Endometrial microvascular endothelial cells (primary cell): ENCODE results near the gene ARFGAP1. TPM values are rescaled to one million over a fixed set of nuclear protein-coding genes. Genes with fewer than 3 reads are reported as not detected.

Experiments used
- in situ Hi-C: cut with HindIII; loops from 2 replicates; pipeline ENCODE4 v1.10.0; 2017; ENCODE audit warnings: low sequenced_read_pairs, low pct_unique_long_range_greater_than_20kb; ENCODE audit errors: inconsistent ontology term
- total RNA-seq: library from RNA; depleted of rRNA; stranded (reverse); fragments of >200 nt; gene quantifications from one replicate; pipeline ENCODE4 v1.2.3, GENCODE V29; 2015; ENCODE audit errors: inconsistent ontology term

Gene ARFGAP1
- total RNA-seq, 1 donor from 2014 or later, result 51.9 TPM

DNA sequence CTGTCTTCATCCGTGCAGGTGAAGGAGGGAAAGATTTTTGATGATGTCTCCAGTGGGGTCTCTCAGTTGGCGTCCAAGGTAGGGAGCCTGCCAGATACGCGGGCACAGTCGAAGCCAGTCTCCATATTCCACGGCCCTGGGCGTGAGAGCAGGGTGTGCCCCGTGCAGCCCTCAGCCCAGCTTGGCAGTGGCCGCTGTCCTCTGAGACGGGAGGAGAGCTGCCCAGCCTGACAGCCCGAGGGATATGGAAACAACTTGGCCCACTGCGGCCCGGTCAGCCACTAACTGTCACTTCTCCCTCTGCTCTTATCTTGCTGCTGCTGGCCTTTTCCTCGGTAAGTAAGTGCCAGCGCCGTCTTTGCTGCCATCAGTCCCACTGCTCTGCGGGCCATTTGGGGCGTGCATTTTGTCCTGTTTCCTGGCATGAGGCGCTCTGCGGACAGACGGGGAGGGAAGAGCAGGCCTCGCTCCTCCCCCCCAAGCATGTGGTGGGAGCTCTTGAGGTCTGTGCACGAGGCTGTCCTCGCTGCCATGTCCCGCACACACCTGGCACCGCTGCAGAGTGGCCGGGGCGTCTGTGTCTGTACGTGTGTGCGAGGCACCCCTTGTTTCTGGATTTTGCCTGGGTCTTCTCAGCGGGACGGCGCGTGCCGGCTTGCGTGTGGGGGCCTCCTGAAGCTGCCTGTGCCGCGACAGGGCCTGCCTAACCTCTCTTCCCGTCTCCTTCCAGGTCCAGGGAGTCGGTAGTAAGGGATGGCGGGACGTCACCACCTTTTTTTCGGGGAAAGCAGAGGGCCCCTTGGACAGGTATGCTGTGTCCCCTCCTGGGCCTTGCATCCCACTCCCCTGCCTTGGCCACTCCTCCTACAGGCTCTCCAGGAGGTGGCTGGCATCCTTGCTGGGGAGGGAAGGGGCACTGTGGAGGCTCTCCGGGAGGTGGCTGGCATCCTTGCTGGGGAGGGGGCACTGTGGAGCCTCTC, 13.3 kb downstream of the ARFGAP1 start:
- in situ Hi-C loops, result loop anchor here (10.0 to 25.0 kb wide), 2 partner anchors 61 to 101 kb away; no protein-coding TSS in a partner anchor

DNA sequence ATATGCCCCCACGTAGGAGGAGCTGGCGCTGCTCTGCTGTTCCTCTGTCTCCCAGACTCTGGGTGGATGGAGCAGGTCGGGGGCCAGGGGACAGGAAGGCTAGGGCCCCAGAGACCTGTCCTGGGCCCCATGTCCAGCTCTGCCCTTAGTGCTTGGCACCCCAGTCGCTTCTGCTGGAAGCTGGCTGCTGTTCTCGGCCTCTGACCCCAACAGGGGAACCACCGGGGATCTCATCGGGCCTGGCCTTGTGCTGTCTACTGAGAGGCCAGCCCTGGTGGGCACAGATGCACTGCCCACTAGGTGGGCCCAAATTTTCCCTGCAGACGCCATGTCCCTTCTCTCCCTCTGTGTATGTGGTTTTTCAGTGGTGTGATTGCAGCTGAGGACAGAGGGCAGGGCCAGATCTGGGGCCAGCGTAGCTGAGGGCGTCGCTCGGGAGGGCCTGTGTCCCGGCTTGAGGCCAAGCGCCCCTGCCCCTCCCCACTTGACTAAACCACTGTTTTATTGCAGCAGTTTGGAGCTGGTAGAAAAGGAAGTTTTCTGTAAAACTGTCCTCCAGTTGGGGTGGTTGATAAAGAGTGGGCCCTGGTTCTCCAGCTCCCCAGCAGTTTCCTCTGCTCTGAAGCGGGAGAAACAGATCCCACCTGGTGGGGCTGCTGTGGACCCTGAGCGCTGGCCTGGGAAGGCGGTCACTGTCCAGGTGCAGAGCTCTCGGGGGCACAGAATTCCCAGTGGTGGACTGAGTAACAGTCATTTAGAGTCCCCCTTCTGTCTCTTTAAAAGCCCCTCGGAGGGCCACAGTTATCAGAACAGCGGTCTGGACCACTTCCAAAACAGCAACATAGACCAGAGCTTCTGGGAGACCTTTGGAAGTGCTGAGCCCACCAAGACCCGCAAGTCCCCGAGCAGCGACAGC, 14.4 kb downstream of the ARFGAP1 start:
- in situ Hi-C loops, result loop anchor here (10.0 to 25.0 kb wide), 2 partner anchors 62 to 100 kb away; no protein-coding TSS in a partner anchor

DNA sequence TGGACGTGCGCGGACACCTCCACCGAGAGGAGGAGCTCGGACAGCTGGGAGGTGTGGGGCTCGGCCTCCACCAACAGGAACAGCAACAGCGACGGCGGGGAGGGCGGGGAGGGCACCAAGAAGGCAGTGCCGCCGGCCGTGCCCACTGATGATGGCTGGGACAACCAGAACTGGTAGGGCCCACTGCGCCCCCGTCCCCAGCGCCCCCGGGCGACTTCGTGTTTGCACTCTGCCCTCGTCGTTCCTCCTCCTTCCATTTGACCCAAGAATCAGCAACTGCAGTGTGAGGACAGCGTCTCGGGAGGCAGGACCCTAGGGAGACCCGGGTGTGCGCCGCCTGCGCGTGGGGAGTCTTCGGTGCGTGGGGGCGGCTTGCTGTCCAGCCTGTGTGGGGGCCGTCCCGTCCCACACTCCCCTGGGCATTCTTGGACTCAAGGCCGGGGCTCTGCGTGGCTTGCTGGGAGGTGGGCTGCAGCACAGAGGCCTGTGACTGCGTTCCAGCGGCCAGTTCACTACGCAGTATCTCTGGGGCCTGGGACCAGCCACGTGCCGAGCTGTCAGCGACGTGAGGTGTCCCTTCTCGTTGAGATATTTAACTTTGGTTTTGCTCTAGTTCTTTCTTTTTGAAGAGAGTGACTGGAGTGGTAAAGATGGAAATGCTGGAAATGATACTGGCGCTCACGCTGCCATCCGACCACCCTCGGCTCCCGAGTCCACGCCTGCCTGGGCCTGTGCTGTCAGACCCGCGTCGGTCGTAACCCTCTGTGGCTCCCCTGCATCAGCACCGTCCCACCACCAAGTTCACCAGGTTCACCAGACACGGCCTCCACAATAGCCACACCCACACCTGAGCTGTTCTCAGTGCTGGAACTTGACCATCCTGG, 15.3 kb downstream of the ARFGAP1 start:
- in situ Hi-C loops, result loop anchor here (10.0 to 25.0 kb wide), 2 partner anchors 63 to 99 kb away; no protein-coding TSS in a partner anchor

DNA sequence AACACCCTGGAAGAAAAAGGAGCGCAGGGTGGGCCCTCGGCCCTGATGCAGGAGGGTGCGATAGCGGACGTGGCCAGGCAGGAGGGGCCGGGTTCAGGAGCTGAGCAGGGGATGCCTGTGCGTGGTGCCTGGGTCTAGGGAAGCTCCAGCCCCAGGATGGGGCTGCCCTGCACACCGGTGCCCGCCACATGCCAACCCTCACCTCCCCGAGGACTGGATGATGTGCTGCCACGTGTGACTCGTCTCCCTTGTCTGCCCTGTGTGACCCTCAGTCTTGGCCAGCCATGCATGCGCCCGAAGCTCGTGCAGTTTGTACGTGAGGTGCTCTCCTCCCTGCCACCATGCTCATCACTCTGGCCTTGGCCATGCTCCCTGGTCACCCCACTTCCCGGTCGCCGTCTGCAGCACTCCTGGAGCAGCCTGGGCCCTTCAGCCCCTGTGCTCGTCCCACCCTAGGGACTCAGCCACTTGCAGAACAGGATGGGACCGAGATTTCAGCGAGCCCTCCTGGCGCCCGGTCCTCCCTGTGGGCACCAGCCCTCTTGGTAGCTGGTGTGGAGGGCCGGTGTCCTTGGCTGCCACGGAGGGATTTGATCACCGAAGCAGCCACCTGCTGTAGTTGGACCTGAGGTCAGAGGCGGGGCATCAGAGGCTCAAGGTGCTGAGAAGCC, 16.1 kb downstream of the ARFGAP1 start:
- in situ Hi-C loops, result loop anchor here (10.0 to 25.0 kb wide), 2 partner anchors 64 to 99 kb away; no protein-coding TSS in a partner anchor

DNA sequence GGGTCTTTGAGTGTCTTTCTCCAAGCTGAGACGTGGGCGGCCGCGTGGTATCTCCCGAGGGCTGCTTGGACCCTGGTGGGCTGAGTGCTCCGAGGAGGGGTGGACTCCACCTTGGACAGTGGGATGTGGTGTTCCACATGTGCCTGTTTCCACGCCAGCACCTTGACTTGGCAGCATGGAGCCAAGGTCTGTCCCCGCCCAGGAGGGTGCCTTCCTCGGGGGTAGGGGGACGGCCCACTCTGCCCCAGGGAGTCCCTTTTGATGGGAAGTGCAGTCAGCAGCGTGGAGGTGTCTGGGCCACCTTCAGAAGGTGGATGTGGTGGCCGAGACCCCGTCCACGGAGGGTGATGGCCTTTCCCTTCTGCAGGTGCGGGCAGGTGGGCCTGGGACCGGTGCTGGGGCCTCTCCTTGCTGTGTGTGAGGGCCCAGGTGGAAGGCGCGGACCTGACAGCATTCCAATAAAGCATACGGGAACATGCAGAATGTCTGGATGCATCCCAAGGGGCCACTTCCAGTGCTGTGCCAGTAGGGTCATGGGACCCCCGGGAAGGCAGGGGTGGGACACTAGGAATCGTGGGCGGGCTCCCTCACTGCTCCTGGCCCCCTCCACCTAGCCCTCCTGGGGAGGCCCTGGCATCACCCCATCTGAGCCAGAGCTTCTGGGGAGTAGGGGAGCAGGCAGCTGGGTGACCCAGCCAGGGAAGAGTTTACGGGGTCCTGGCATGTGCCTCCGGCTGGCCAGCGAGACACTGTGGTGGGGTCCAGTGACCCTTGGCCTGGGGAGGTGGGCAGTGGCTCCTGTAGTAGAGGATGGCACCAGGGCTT, 16.9 kb downstream of the ARFGAP1 start:
- in situ Hi-C loops, result loop anchor here (10.0 to 25.0 kb wide), 2 partner anchors 65 to 98 kb away; no protein-coding TSS in a partner anchor

DNA sequence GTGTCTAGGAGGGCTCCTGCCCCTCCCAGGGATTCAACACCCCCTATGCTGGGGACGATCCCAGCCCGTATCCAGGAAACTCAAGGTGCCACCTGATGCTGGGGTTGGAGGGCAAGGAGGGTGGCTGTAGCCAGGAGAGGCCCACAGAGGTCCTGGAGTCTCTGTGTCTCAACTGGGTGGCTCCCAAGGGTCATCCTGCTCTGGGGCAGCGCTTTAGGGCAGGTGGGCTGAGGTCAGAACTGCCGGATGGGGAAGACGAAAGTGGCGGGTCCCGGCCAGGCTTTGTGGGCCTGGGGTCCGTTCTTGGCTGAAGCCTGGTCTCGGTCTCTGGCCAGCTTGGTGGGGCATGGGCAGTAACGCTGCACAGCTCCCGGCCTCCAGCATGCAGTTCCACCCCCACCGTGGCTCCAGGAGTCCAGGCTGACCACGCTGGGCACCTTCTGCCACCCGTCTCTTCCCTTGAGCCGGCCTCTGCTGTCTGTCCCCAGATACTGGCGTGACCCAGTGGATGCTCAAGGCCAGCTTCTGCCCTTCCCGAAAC, 17.6 kb downstream of the ARFGAP1 start:
- in situ Hi-C loops, result loop anchor here (25.0 kb wide), 1 partner anchor 97 kb away; no protein-coding TSS in a partner anchor

DNA sequence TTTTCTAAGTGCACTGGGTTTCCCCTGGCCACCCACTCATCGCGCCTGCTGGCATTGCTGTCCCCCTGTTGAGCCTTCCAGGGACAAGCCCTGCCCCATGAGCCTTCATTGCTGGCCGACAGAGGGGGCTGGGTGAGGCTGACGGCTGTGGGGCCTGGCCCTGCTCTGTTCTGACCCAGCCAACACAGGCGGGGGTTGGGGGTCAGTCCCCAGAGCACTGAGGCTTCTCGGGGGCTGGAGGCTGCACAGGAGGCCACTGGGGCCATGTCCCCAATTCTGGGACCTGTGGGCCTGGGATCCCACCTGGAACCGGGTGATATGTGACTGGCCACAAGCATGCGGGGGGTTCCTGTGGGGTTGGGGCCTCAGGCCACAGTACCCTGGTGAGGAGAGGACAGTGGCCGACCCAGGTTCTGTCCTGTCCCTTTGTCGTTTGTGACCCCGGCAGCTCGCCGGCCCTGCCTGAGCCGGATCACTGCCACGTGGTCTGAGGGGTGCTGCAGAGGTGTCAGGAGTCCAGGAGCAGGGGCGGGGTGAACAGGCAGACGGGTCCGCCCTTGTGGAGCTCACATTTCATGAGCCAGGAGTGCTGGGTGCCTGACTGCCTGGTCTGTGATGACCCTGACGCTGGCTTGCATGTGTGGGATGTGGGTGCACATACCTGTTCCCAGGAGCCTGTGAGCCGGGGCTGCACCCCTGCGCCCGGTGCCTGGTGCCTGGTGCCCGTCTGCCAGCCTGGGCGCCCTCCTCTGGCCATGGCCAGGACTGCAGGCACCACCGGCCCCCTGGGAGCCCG, 18.3 kb downstream of the ARFGAP1 start:
- in situ Hi-C loops, result loop anchor here (25.0 kb wide), 1 partner anchor 96 kb away; no protein-coding TSS in a partner anchor

DNA sequence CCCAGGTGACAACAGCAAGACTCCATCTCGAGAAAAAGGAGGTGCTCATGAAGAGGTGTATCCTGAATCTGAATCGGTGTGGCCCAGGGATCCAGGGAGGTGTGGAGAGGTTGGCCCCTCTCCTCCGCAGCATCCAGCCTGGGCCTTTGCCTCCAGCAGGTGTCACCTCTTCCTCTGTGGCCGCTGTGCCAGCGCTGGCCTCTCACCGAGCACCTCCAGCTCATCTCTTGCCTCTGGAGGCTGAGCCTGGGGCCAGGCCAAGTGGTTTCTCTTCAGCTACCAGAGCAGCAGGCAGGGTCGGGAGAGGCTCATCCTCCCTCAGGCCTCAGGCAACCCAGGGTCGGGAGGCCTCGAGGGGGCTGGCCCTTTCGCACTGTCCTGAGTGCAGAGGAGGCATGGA, 19.2 kb downstream of the ARFGAP1 start:
- in situ Hi-C loops, result loop anchor here (25.0 kb wide), 1 partner anchor 95 kb away; no protein-coding TSS in a partner anchor

DNA sequence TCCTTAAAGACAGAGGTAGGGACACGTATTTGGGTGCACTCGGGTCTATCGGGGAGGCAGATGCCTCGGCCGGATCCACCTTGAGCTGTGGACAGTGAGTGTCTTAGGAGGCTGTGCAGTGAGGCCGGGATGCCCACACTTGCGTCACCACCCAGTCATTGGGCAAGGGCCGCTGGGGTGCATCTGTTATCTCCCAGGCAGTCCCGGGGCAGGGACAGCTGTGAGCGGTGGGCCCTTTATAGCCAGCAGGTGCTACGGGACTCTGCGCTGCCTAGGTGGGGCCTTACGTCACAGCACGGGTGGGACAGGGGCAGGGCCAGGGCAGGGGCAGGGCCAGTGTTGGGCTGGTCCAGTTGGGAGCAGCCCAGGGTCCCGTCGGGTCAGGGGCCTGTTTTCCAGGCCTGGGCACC, 19.7 kb downstream of the ARFGAP1 start:
- in situ Hi-C loops, result loop anchor here (25.0 kb wide), 1 partner anchor 95 kb away; no protein-coding TSS in a partner anchor

DNA sequence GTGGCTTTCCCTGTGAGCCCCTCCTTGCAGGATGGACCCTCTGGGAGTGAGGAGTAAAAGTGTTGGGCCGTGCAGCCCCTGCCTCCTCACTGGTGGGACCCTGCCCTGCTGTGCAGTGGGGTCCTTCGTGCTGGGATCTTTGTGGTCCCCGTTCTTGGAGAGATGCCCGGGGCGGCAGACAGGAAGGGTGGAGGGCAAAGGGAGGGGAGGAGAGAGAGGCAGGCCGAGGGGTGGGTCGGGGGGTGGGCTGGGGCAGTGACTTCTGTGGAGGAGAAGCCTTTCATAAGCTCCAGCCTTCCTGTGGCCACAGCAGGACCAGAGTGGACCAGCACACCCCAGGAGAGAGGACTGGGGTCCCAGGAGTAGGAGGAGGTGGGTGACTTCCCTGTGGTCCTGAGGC, 20.3 kb downstream of the ARFGAP1 start, which contains the start of gene COL20A1:
Gene COL20A1 (plus strand): TSS at position 283 of the 400 bp plus-strand sequence. CDS start 1,922 bp downstream, outside the sequence.
- in situ Hi-C loops, result loop anchor here (25.0 kb wide), 1 partner anchor 94 kb away; no protein-coding TSS in a partner anchor

DNA sequence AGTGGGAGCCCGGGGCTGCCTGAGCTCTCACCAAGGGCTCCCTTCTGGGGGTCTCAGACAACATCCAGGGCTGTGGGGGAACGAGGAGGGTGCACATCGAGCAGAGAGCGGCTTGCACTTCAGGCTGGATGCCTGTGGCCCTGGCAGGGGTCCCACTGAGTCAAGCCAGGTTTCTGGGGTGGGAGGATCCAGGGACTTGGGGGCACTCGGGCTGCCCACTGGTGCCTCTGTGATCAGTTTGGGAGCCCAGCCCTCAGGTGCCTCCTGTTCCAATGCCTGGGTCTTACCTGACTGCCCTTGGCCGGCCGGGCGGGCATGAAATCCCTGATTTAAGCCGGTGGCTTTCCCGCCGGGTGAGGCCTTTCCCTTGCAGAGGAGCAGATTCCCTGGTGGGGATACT, 20.8 kb downstream of the ARFGAP1 start:
- in situ Hi-C loops, result loop anchor here (25.0 kb wide), 1 partner anchor 94 kb away; no protein-coding TSS in a partner anchor

DNA sequence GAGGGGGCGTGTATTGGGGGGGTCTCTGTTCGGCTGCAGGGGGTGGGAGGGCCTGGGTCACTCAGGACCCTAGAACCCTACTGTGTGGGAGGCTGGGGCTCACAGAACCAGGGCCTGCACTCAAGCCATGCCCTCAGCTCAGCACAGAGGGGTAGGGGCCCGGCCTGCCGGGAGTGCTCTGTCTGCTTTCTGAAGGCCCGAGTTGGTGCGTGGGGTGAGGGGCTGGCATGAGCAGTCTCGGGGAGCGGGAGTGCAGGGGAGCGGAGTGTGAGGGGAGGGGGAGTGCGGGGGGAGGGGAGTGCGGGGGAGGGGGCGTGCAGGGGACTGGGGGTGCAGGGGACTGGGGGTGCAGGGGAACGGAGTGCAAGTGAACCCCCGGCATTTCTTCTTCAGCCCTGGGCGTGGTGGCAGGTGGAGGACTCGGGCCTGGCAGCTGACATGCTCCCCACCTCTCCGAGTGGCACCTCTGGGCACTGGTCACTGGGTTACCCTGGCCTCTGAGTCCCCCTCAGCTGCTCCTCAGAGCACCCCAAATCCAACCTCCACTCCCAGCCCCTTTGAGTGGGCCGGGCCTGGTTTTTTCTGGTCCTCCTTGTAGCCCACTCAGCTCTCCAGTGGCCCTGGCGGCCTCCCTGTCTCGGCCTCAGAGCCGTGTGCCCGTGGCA, 21.4 kb downstream of the ARFGAP1 start:
- in situ Hi-C loops, result loop anchor here (25.0 kb wide), 1 partner anchor 93 kb away; no protein-coding TSS in a partner anchor

DNA sequence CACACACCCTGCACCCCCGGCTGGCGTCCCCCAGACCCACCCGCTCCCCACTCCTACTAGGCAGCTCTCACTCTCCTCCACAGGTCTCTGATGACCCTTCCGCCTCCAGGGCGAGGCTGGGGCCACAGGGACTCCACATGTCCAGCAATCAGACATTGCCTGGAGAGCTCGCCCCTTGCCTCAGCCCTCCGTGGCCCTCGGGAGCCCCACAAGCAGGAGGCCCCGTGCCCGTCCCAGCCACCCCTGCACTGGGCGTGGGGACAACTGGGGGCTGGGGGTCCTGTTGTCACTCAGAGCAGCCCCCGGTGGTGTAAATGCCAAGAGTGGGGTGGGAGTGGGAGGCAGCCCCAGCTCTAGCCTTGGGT, 21.9 kb downstream of the ARFGAP1 start:
- in situ Hi-C loops, result loop anchor here (25.0 kb wide), 1 partner anchor 93 kb away; no protein-coding TSS in a partner anchor

DNA sequence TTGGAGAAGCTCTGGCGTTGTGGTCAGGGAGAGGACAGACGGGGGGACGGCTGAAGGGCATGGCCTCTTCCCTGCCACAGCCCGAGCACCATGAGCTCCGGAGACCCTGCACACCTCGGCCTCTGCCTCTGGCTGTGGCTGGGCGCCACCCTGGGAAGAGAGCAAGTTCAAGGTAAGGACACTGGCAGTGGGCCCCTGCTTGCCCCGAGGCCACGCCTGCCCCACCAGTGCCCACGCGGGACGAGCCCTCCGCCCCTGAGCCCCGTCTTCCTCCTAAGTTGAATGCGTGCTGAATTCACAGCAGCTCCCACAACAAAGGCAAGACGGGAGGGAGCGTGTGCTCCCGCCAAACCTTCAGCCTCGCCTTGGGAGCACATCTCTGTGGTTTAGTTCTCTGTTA, 22.4 kb downstream of the ARFGAP1 start:
- in situ Hi-C loops, result loop anchor here (25.0 kb wide), 1 partner anchor 92 kb away; no protein-coding TSS in a partner anchor

DNA sequence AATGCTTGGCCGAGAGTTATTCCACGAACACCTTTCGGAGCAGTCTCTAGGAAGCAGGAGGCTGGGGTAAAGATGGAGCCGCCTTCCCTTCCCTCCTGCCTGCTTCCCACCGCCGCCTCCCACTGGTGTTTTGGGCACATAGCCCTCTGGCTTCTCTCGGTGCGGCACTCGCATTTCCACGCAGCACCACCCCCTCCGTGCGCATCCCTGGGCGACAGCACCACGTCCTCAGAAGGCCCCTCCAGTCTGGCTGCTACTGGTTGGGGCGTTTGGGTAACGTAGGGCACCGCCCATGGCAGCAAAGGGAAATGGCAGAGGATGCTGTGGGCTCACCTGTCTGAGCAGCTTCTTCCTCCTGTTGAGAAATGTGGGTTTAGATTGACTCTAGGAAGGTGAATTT, 22.8 kb downstream of the ARFGAP1 start:
- in situ Hi-C loops, result loop anchor here (25.0 kb wide), 1 partner anchor 92 kb away; no protein-coding TSS in a partner anchor
